Activated T-helper 1 cell treated with anti-CD3 and anti-CD28 coated beads, Interleukin-12 subunit alpha, Interleukin-12 subunit beta, Interleukin-2, Interleukin-4 antibody, amounts not matched to agents 30 ng/mL and 10 ng/mL and 1 ng/mL, durations not matched to agents 14 hours and 24 hours and 36 hours (primary cell): Measurements from ENCODE around the gene CHRNB1. TPM values are rescaled to one million over a fixed set of nuclear protein-coding genes. Genes with fewer than 3 reads are reported as not detected.

Experiments
- DNase-seq: peaks from one replicate; pipeline ENCODE4 v3.0.0; 2021; ENCODE audit warnings: low spot score
- H3K27ac Mint-ChIP-seq: one replicate; pipeline ENCODE4 v1.8.0; 2021; ENCODE audit warnings: mild to moderate bottlenecking, mixed read lengths
- H3K27me3 Mint-ChIP-seq: one replicate; pipeline ENCODE4 v1.8.0; 2022; ENCODE audit warnings: mild to moderate bottlenecking, moderate library complexity, mixed read lengths; ENCODE audit not compliant: insufficient read depth
- H3K36me3 Mint-ChIP-seq: one replicate; pipeline ENCODE4 v1.8.0; 2021; ENCODE audit warnings: low read depth, mixed read lengths
- H3K4me1 Mint-ChIP-seq: one replicate; pipeline ENCODE4 v1.8.0; 2021; ENCODE audit warnings: low read depth, mixed read lengths
- H3K4me3 Mint-ChIP-seq: one replicate; pipeline ENCODE4 v1.8.0; 2021; ENCODE audit warnings: mild to moderate bottlenecking, moderate library complexity, mixed read lengths
- H3K9me3 Mint-ChIP-seq: one replicate; pipeline ENCODE4 v1.8.0; 2021; ENCODE audit warnings: mixed read lengths
- intact Hi-C: fragments of 100-400 bp; cut with micrococcal nuclease; formaldehyde crosslinking; loops from one replicate; pipeline ENCODE4 v1.15.1; 2024
- total RNA-seq: library from RNA; stranded (reverse); gene quantifications from 2 replicates; pipeline ENCODE4 v1.2.3, GENCODE V29; 2022

CHRNB1 gene
- total RNA-seq, 1 donor from 2014 or later = 6.6 TPM

GRCh38 chr17:7419819-7420610 lies 24.8 kb upstream of the CHRNB1 start, which contains the start of gene SPEM1:
SPEM1 (plus strand) TSS chr17:7420324; CDS start chr17:7420385, 61 bp downstream.
- H3K9me3 Mint-ChIP-seq = no peaks in the 10 kb centered on the region
- intact Hi-C loops = no loop called here
- no peak for DNase-seq
- no peaks in the 10 kb centered on the region for H3K4me1 Mint-ChIP-seq
- H3K4me3 Mint-ChIP-seq = no peak within 1 kb of the TSS
- no peaks in the 10 kb centered on the region for H3K27me3 Mint-ChIP-seq
- no peaks in the 10 kb centered on the region for H3K36me3 Mint-ChIP-seq
- H3K27ac Mint-ChIP-seq = no peak within 1 kb of the TSS

DNA sequence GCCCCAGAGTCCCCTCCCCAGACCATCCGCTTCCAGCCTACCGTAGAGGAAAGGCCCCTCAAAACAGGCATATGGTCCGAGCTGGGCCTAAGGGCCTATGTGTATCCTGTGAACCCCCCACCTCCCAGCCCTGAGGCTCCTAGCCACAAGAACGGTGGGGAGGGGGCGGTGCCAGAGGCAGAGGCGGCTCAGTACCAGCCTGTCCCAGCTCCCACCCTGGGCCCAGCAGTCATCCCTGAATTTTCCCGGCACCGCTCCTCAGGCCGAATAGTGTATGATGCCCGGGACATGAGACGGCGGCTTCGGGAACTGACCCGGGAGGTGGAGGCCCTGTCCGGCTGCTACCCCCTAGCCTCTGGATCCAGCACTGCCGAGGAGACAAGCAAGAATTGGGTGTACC lies 23.7 kb upstream of the CHRNB1 start:
- H3K27ac Mint-ChIP-seq = no peak overlapping the region
- intact Hi-C loops = no loop called here
- no peak overlapping the region for H3K4me3 Mint-ChIP-seq
- DNase-seq = no peak
- no peaks in the 10 kb centered on the region for H3K9me3 Mint-ChIP-seq
- no peaks in the 10 kb centered on the region for H3K27me3 Mint-ChIP-seq
- H3K4me1 Mint-ChIP-seq = no peaks in the 10 kb centered on the region
- no peaks in the 10 kb centered on the region for H3K36me3 Mint-ChIP-seq

GRCh38 chr17:7423679-7424078 lies 21.2 kb upstream of the CHRNB1 start:
- DNase-seq = no peak
- intact Hi-C loops = no loop called here
- H3K27me3 Mint-ChIP-seq = no peaks in the 10 kb centered on the region

GRCh38 chr17:7425316-7425715 lies 19.5 kb upstream of the CHRNB1 start, which contains the start of gene SPEM2:
SPEM2 (plus strand) TSS chr17:7425616; CDS start chr17:7425689, 73 bp downstream.
- no peak for DNase-seq
- Mint-ChIP-seq H3K27ac (no peak within 1 kb of the TSS), H3K9me3 (no peaks in the 10 kb centered on the region), H3K4me3 (no peak within 1 kb of the TSS), H3K4me1 (no peaks in the 10 kb centered on the region), H3K27me3 (no peaks in the 10 kb centered on the region), H3K36me3 (no peaks in the 10 kb centered on the region)
- intact Hi-C loops = no loop called here

More at GRCh38 chr17:7423679-7424078, 21.2 kb upstream of the CHRNB1 start:
- Mint-ChIP-seq H3K4me3 (no peak overlapping the region), H3K36me3 (no peaks in the 10 kb centered on the region), H3K27ac (no peak overlapping the region), H3K9me3 (no peaks in the 10 kb centered on the region), H3K4me1 (no peaks in the 10 kb centered on the region)

DNA sequence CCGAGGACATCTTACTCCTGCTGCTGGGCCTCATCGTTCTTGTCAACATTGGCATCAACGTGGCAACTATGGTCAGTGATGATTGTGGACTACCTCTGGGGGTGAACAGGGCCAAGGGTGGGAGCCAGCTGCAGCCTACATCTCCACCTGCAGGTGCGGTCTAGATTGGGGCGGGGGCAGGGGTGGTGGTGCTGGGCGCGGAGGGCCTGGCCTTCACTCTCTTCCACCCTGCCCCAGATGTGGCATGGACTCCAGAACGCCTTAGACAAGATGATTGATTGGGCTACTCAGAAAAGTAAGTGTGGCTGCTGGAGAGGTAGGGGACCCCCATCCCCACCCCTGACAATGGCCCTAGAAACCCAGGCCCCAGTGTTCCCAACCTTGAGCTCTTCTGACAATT lies 19.1 kb upstream of the CHRNB1 start:
- Mint-ChIP-seq H3K27ac (no peak overlapping the region), H3K4me3 (no peak overlapping the region), H3K36me3 (no peaks in the 10 kb centered on the region), H3K9me3 (no peaks in the 10 kb centered on the region), H3K4me1 (no peaks in the 10 kb centered on the region), H3K27me3 (no peaks in the 10 kb centered on the region)
- no peak for DNase-seq
- intact Hi-C loops = no loop called here

GRCh38 chr17:7426203-7426863 lies 18.5 kb upstream of the CHRNB1 start:
- no peak overlapping the region for H3K27ac Mint-ChIP-seq
- DNase-seq = no peak
- H3K9me3 Mint-ChIP-seq = no peaks in the 10 kb centered on the region
- intact Hi-C loops = no loop called here
- no peaks in the 10 kb centered on the region for H3K36me3 Mint-ChIP-seq
- H3K4me1 Mint-ChIP-seq = no peaks in the 10 kb centered on the region
- no peak overlapping the region for H3K4me3 Mint-ChIP-seq
- H3K27me3 Mint-ChIP-seq = no peaks in the 10 kb centered on the region

DNA sequence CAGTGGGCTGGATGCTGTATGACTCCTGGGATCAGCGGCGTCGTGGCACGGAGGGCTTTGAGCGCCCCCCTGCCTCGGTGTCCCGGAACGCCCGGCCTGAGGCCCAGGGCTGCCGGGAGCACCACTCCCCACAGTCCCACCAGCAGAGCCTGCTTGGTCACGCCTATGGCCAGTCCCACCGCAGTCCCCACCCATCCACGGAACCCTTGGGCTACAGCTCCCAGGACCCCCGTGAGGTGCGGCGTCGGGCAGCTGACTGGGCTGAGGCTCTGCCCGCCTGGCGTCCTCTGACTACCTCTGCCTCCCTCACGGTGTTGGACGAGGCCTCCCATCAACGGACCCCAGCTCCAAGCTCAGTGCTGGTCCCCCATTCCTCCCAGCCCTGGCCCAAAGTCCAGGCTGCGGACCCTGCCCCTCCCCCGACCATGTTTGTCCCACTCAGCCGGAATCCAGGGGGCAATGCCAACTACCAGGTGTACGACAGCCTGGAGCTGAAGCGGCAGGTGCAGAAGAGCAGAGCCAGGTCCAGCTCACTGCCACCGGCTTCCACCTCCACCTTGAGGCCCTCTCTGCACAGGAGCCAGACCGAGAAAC lies 17.9 kb upstream of the CHRNB1 start:
- no peak for DNase-seq
- no peaks in the 10 kb centered on the region for H3K9me3 Mint-ChIP-seq
- H3K36me3 Mint-ChIP-seq = no peaks in the 10 kb centered on the region
- no peak overlapping the region for H3K4me3 Mint-ChIP-seq
- intact Hi-C loops = no loop called here
- H3K27me3 Mint-ChIP-seq = no peaks in the 10 kb centered on the region
- H3K4me1 Mint-ChIP-seq = no peaks in the 10 kb centered on the region
- no peak overlapping the region for H3K27ac Mint-ChIP-seq

DNA sequence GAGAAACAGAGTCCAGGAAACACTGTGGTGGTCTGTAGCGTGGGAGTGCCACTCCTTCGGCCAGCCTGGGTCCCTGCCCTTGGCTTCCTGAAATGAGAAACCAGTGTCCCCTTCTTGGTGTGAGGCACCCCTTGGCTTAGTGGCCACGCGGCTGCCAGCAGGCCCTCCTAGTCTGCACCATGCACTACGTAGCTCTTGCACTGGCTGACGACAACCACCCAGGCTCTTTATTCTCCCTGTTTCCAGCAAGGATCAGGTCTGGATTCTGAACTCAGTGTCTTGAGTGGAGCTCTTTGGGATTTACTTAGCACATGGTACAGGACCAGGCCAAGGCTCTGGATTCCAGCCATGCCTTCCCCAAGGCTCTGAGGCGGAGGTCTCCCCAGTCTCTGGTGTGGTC lies 17.3 kb upstream of the CHRNB1 start:
- Mint-ChIP-seq H3K9me3 (no peaks in the 10 kb centered on the region), H3K36me3 (no peaks in the 10 kb centered on the region), H3K27ac (no peak overlapping the region), H3K4me3 (no peak overlapping the region), H3K4me1 (no peaks in the 10 kb centered on the region), H3K27me3 (no peaks in the 10 kb centered on the region)
- intact Hi-C loops = no loop called here
- DNase-seq = no peak

GRCh38 chr17:7428557-7428956 lies 16.3 kb upstream of the CHRNB1 start, which contains the start of gene SPEM3:
SPEM3 (plus strand) TSS chr17:7428857; CDS start chr17:7428903, 46 bp downstream.
- Mint-ChIP-seq H3K4me1 (no peaks in the 10 kb centered on the region), H3K36me3 (no peaks in the 10 kb centered on the region), H3K9me3 (no peaks in the 10 kb centered on the region), H3K27ac (no peak within 1 kb of the TSS), H3K4me3 (no peak within 1 kb of the TSS), H3K27me3 (no peaks in the 10 kb centered on the region)
- intact Hi-C loops = no loop called here
- no peak for DNase-seq

DNA sequence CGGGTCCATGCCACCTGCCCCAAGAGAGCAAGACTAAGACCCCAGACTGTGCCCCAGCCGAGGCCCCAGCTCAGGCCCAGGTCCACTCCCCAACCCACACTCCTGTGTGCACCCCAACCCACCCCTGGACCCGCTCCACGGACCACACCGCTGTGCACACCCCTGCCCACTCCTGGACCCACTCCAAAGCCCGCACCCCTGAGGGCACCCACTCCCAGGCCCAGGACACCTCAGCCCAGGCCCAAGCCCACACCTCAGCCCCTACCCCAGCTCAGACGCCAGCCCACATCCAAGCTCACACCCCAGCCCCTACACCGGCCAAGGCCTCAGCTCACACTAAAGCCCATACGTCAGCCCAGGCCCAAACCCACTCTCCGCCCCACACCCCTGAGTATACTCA lies 15.1 kb upstream of the CHRNB1 start:
- no peaks in the 10 kb centered on the region for H3K4me1 Mint-ChIP-seq
- H3K4me3 Mint-ChIP-seq = no peak overlapping the region
- H3K9me3 Mint-ChIP-seq = no peaks in the 10 kb centered on the region
- H3K27me3 Mint-ChIP-seq = no peaks in the 10 kb centered on the region
- DNase-seq = no peak
- intact Hi-C loops = no loop called here
- no peak overlapping the region for H3K27ac Mint-ChIP-seq
- no peaks in the 10 kb centered on the region for H3K36me3 Mint-ChIP-seq

DNA sequence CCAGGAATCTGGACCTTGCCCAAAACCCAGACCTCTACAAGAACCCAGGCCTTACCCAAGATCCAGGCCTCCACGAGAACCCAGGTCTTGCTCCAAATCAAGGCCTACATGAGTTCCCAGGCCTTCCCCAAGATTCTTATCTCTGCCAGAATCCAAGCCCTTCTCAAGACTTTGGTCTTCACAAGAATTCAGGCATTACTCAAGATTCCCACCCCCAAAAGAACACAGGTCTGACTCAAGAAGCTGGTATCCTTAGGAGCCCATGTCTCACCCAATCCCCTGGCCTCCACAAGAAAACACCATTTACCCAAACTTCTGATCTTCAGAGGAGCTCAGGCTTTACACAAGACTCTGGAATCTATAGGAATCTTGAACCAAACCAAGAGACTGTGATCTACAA lies 13.6 kb upstream of the CHRNB1 start:
- no peak overlapping the region for H3K4me3 Mint-ChIP-seq
- H3K36me3 Mint-ChIP-seq = no peaks in the 10 kb centered on the region
- intact Hi-C loops = no loop called here
- no peak for DNase-seq
- H3K4me1 Mint-ChIP-seq = peaks cover 8% of the 10 kb centered on the region
- no peak overlapping the region for H3K27ac Mint-ChIP-seq
- H3K9me3 Mint-ChIP-seq = no peaks in the 10 kb centered on the region
- no peaks in the 10 kb centered on the region for H3K27me3 Mint-ChIP-seq

- H3K36me3 Mint-ChIP-seq = no peaks in the 10 kb centered on the region
- no peak overlapping the region for H3K27ac Mint-ChIP-seq
- intact Hi-C loops = no loop called here
- no peak for DNase-seq
- H3K4me3 Mint-ChIP-seq = no peak overlapping the region
- H3K9me3 Mint-ChIP-seq = no peaks in the 10 kb centered on the region
- H3K4me1 Mint-ChIP-seq = peaks cover 16% of the 10 kb centered on the region
- no peaks in the 10 kb centered on the region for H3K27me3 Mint-ChIP-seq
Measured at GRCh38 chr17:7432296-7432695, 12.6 kb upstream of the CHRNB1 start.
